ENCODE results near the gene BOC. TPM values are rescaled to one million over a fixed set of nuclear protein-coding genes. Genes with fewer than 3 reads are reported as not detected.

BOC gene
- total and polyA plus RNA-seq, 8 donors, result 5.2 to 51.3 (median 23.7) TPM

- Histone ChIP-seq H3K27ac (no peak overlapping the region), H3K4me3 (no peak overlapping the region), H3K9me3 (no peaks in the 10 kb centered on the region), H3K27me3 (no peaks in the 10 kb centered on the region), H3K36me3 (peaks cover 3 to 28% (median 25%) of the 10 kb centered on the region in 4 donors), H3K4me1 (no peaks in the 10 kb centered on the region)
- TF ChIP-seq POLR2AphosphoS5 (IDR thresholded peaks at IDR 0.05), result no peak
- TF ChIP-seq POLR2A (IDR thresholded peaks at IDR 0.05), result no peak
- no peak for TF ChIP-seq EP300 (IDR thresholded peaks at IDR 0.05)
- TF ChIP-seq, protein P1, sequence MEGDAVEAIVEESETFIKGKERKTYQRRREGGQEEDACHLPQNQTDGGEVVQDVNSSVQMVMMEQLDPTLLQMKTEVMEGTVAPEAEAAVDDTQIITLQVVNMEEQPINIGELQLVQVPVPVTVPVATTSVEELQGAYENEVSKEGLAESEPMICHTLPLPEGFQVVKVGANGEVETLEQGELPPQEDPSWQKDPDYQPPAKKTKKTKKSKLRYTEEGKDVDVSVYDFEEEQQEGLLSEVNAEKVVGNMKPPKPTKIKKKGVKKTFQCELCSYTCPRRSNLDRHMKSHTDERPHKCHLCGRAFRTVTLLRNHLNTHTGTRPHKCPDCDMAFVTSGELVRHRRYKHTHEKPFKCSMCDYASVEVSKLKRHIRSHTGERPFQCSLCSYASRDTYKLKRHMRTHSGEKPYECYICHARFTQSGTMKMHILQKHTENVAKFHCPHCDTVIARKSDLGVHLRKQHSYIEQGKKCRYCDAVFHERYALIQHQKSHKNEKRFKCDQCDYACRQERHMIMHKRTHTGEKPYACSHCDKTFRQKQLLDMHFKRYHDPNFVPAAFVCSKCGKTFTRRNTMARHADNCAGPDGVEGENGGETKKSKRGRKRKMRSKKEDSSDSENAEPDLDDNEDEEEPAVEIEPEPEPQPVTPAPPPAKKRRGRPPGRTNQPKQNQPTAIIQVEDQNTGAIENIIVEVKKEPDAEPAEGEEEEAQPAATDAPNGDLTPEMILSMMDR (IDR thresholded peaks at IDR 0.05), result no peak
- intact Hi-C loops (cut with DNase I; ENCODE audit: low total_unique reads), result no loop called here
- 83 to 93% (median 86%) methylated on average over 2 of the region's 2 CpGs for WGBS, 5 donors
- no peak for DNase-seq
These were observed 89.2 kb downstream of the BOC start for GRCh38 chr3:113300596-113300995.

GRCh38 chr3:113304102-113304501 lies 92.7 kb downstream of the BOC start:
- 78 to 90% (median 88%) methylated on average over 3 of the region's 3 CpGs for WGBS, 5 donors
- Histone ChIP-seq H3K9me3 (no peaks in the 10 kb centered on the region), H3K4me3 (no peak overlapping the region)

GRCh38 chr3:113304856-113305540 lies 93.6 kb downstream of the BOC start:
- Histone ChIP-seq H3K27ac (no peak overlapping the region), H3K4me1 (no peaks in the 10 kb centered on the region), H3K9me3 (no peaks in the 10 kb centered on the region), H3K27me3 (no peaks in the 10 kb centered on the region), H3K4me3 (no peak overlapping the region), H3K36me3 (peaks cover 3 to 46% (median 38%) of the 10 kb centered on the region in 4 donors)
- intact Hi-C loops (cut with DNase I; ENCODE audit: low total_unique reads), result no loop called here
- 77 to 84% (median 82%) methylated on average over 7 of the region's 7 CpGs for WGBS, 5 donors
- TF ChIP-seq POLR2A (IDR thresholded peaks at IDR 0.05) (no peak), EP300 (IDR thresholded peaks at IDR 0.05) (no peak), POLR2AphosphoS5 (IDR thresholded peaks at IDR 0.05) (no peak)
- TF ChIP-seq, protein P1 (IDR thresholded peaks at IDR 0.05), result no peak
- no peak for DNase-seq

More at GRCh38 chr3:113304102-113304501, 92.7 kb downstream of the BOC start:
- Histone ChIP-seq H3K36me3 (peaks cover 3 to 46% (median 38%) of the 10 kb centered on the region in 4 donors), H3K27ac (no peak overlapping the region), H3K4me1 (no peaks in the 10 kb centered on the region), H3K27me3 (no peaks in the 10 kb centered on the region)
- intact Hi-C loops (cut with DNase I; ENCODE audit: low total_unique reads), result no loop called here
- no peak for TF ChIP-seq POLR2A (IDR thresholded peaks at IDR 0.05)
- TF ChIP-seq POLR2AphosphoS5 (IDR thresholded peaks at IDR 0.05), result no peak
- TF ChIP-seq, protein P1 (IDR thresholded peaks at IDR 0.05), result no peak
- TF ChIP-seq EP300 (IDR thresholded peaks at IDR 0.05), result no peak
- DNase-seq, result no peak

- H3K4me1 ChIP-seq, result no peaks in the 10 kb centered on the region
- TF ChIP-seq, protein P1 (IDR thresholded peaks at IDR 0.05), result no peak
- TF ChIP-seq EP300 (IDR thresholded peaks at IDR 0.05) (no peak), POLR2A (IDR thresholded peaks at IDR 0.05) (no peak), POLR2AphosphoS5 (IDR thresholded peaks at IDR 0.05) (no peak)
- H3K27ac ChIP-seq, result no peak overlapping the region
- no peak for DNase-seq
- intact Hi-C loops (cut with DNase I; ENCODE audit: low total_unique reads), result no loop called here
- H3K36me3 ChIP-seq, result peaks cover 0 to 51% (median 30%) of the 10 kb centered on the region in 4 donors
- 81 to 95% (median 91%) methylated on average over 1 of the region's 1 CpG for WGBS, 5 donors
- H3K9me3 ChIP-seq, result peaks cover 0 to 16% (median 6%) of the 10 kb centered on the region in 4 donors
- no peaks in the 10 kb centered on the region for H3K27me3 ChIP-seq
- H3K4me3 ChIP-seq, result no peak overlapping the region
These were observed 99.6 kb downstream of the BOC start for GRCh38 chr3:113310960-113311359.
